ENCODE results near the gene DRICH1. TPM values are rescaled to one million over a fixed set of nuclear protein-coding genes. Genes with fewer than 3 reads are reported as not detected.
"Not testable (repeated sequence)": the region's sequence is repeated elsewhere in the genome, so short reads cannot be mapped to it uniquely, and the experiment has no call there.

Gene DRICH1
- total RNA-seq, 1 donor from 2014 or later: 0.32 TPM

DNA sequence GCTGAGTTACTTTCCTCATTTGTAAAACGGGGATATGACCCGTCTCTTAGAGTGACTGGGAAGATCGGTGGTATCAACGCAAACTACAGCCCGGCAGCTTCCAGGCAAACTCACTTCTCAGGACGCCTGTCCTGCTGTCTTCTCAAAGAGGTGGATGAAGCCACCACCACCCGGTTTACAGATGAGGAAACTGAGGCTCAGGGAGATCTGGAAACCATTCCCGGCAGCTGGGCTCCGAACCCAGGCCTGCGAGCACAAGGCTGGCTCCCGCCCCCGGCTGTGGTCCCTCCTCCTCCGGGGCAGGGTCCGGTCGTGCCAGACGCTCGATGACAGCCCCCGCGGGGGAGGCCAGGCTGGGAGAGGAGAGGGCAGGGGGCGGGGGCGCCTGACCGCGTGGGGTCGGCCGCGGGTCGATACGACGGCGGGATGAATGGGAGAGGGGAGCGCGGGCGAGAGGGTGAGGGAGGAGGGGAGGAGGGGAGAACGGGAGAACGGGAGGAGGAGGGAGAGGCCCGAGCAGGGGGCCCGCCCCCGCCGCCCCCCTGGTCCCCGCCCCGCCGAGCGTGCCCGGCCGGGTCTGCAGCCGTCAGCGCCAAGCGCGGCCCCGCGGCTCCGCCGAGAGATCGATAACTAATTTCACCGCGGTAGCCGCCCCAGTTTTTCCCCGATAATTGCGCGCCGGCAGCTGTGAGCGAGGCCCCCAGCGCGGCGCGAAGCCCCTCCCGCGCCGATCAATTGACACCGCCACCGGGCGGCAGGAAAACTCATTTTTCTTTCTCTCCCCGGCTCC lies 66.0 kb downstream of the DRICH1 start:
- no peak for ATAC-seq

DNA sequence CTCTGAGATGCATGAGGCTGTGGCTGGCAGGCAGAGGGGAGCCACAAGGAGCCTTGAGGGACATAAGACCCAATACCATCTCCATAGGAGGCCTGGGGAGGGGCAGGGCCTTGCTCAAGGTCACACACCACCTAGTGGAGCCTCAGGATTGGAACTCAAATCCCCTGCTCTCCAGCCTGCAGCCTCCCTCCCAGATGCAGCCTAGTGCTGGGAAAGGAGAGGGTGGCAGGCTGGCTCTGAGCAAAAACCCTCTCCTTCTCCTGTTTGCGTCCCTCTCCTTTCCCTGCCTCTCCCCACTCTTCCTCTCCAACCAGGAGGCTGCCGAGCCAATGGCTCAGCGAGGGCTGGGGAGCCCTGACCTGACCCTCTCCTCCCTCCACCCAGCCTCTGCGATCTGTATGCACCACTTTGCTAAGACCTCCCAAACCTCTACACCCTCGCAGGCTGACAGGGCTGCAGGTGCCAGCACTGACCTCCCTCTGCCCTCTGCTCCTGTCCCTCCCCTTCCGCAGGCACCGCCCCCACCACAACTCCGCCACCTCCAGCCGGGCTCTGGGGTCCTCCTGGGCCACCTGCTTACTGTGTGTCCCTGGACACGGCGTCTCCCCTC lies 66.7 kb downstream of the DRICH1 start:
- ATAC-seq: peak; percentile 30

DNA sequence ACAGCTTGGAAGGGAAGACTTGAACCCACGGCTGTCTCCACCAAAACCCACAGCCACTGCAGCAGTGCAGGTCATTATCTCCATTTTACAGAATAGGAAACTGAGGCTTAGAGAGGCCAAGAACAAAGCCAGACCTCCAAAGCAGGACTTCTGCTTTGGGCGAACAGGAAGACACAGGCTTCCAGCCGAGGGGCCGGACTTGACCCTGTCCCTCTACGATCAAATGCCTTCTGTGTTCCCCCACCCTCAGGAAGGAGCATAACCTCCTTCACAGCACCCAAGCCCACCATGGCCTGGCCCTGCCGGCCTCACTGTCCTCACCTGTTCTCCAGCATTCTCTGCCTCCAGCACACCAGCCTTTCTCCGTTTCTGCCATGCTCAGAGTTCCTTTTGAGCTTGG lies 67.8 kb downstream of the DRICH1 start:
- no peak for ATAC-seq

DNA sequence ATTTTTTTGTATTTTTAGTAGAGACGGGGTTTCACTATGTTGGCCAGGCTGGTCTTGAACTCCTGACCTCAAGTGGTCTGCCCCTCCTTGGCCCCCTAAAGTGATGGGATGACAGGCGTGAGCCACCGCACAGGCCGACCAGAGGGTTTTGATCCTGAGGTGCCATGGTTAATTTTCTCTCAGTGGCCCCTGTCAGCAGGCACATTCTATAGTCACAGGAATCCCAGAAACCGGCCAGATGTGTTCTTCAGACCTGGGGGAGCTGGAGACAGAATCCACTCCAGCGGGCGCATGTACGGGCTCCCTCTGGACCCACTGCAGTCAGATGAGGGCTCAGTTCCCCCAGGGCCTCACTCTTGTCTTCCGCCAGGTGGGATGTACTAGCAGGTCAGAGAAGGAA lies 69.0 kb downstream of the DRICH1 start:
- no peak for ATAC-seq

DNA sequence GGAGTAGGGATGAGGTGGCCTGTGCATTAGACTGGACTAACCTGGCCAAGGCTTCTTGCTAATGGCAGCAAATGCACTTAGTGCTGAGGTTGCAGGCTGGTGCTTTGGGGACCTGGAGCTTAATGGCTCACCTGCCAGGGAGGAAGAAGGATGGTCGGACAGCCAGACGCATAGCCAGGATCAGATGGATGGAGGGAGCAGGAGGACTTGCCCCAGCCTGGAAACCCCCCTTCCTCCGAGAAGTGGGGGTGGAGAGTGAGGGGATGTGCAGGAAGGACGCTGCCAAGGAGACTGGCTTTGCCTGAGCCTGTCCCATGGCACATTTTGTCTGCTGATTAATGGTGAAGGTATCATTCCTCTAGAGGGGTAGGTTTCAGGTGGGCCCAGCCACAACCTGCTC lies 69.9 kb downstream of the DRICH1 start:
- ATAC-seq: no peak

DNA sequence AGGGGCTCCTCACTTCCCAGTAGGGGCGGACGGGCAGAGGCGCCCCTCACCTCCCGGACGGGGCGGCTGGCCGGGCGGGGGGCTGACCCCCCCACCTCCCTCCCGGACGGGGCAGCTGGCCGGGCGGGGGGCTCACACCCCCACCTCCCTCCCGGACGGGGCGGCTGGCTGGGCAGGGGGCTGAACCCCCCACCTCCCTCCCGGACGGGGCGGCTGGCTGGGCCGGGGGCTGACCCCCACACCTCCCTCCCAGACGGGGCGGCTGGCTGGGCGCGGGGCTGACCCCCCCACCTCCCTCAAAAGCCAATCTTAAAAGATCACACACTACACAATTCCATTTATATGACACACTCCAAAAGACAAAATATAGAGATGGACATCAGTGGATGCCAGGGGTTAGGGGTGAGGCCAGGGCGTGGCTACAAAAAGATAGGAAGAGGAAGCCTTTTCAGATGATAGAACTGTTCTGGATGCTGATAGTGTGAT lies 71.1 kb downstream of the DRICH1 start:
- ATAC-seq: not testable (repeated sequence)

DNA sequence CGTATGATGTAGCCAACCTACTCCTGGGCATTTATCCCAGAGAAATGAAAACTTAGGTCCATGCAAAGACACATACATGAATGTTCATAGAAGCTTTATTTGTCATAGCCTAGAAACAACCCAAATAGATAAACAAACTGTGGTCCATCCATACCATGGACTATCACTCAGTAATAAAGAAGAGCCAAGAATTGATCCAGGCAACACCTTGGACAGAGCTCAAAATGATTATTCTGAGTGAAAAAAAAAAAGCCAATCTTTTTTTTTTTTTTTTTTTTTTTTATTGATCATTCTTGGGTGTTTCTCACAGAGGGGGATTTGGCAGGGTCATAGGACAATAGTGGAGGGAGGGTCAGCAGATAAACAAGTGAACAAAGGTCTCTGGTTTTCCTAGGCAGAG lies 71.9 kb downstream of the DRICH1 start:
- not testable (repeated sequence) for ATAC-seq

Other genes with a start within 250 kb of the DRICH1 start
- gene IGLL1, start 52.0 kb downstream of the DRICH1 start, total RNA-seq: not detected
- gene RGL4, start 58.7 kb upstream of the DRICH1 start, total RNA-seq: not detected
- 1.4 TPM for gene ZNF70, start 118.8 kb upstream of the DRICH1 start, total RNA-seq
- gene VPREB3, start 122.1 kb upstream of the DRICH1 start, total RNA-seq: 0.84 TPM
- gene C22orf15, start 130.7 kb upstream of the DRICH1 start, total RNA-seq: not detected
- gene CHCHD10, start 135.7 kb upstream of the DRICH1 start, total RNA-seq: 124 TPM
- 1.7 TPM for gene MMP11, start 140.5 kb upstream of the DRICH1 start, total RNA-seq
- 60.3 TPM for gene SMARCB1, start 154.6 kb upstream of the DRICH1 start, total RNA-seq
- gene DERL3, start 206.7 kb upstream of the DRICH1 start, total RNA-seq: 1.5 TPM
- gene SLC2A11, start 225.6 kb upstream of the DRICH1 start, total RNA-seq: 1.2 TPM

Measured in esophagus mucosa (tissue), 1 donor.